ENCODE results near the gene RGS3. TPM values are rescaled to one million over a fixed set of nuclear protein-coding genes. Genes with fewer than 3 reads are reported as not detected.

The RGS3 gene
- total and polyA plus RNA-seq, 7 experiments from 2014 or later: 4.9 to 43.4 (median 11.6) TPM

DNA sequence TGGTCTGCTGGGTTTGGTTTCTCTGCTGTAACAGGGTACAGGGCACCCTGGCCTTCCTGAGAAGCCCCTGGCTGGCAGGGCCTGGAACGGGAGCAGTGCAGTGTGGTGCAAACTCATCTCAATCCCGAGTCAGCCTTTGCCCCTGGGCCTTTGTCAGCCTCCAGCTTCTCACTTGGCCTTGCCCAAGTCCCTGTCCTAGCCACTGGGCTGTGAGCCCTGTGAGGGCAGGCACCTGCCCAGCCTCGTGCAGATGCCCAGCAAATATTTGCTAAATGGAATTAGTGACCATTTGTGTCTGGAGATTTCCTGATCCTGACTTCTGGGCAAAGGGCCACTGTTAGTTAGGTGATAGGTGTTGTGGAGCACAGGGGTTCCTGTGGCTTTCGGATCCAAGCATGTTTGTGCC, 13.0 kb downstream of the RGS3 start:
- Histone ChIP-seq H3K36me3 (ENCODE audit: control insufficient read depth in 2 of 3, insufficient read depth in 3 of 3, low read length in 3 of 3) (no peaks in the 10 kb centered on the region), H3K27me3 (ENCODE audit: control insufficient read depth in 2 of 2, insufficient read depth in 2 of 2, low read length in 2 of 2) (no peaks in the 10 kb centered on the region), H3K9me3 (ENCODE audit: control insufficient read depth in 2 of 3, low read length in 3 of 3) (no peaks in the 10 kb centered on the region), H3K27ac (ENCODE audit: low read depth, low read length) (no peak overlapping the region), H3K4me3 (ENCODE audit: low read length) (no peak overlapping the region), H3K4me1 (ENCODE audit: control insufficient read depth in 2 of 2, insufficient read depth in 2 of 2, low read length in 2 of 2) (peaks cover 5 to 10% of the 10 kb centered on the region in 2 donors)
- H3K36me3 Mint-ChIP-seq: peaks cover 0 to 4% (median 0%) of the 10 kb centered on the region in 5 donors
- intact Hi-C loops (cut with micrococcal nuclease): loop anchor here in 1 of 2 donors (5.0 kb wide), 1 partner anchor 36 kb away; no protein-coding TSS in a partner anchor
- DNase-seq (no peak), ATAC-seq (no peak)
- ChIA-PET CTCF (interaction anchor here (0.6 to 1.4 kb wide), 2 partner anchors 74 to 105 kb away, joined by 3 read pairs; no protein-coding TSS in a partner anchor), POLR2A (interaction anchor here (0.7 to 0.9 kb wide), 2 partner anchors 21 to 30 kb away, joined by 3 read pairs; no protein-coding TSS in a partner anchor)
- no peak overlapping the region for H3K4me3 Mint-ChIP-seq
- H3K9me3 Mint-ChIP-seq: no peaks in the 10 kb centered on the region
- peaks cover 0 to 18% (median 0%) of the 10 kb centered on the region in 5 donors for H3K27me3 Mint-ChIP-seq
- H3K4me1 Mint-ChIP-seq: peaks cover 8 to 18% (median 14%) of the 10 kb centered on the region in 7 donors
- no peak overlapping the region for H3K27ac Mint-ChIP-seq

- peaks cover 0 to 14% (median 0%) of the 10 kb centered on the region in 5 donors for H3K27me3 Mint-ChIP-seq
- intact Hi-C loops (cut with micrococcal nuclease): loop anchor here in 1 of 2 donors (5.0 kb wide), 1 partner anchor 35 kb away; no protein-coding TSS in a partner anchor
- no peaks in the 10 kb centered on the region for H3K9me3 ChIP-seq (ENCODE audit: control insufficient read depth in 2 of 3, low read length in 3 of 3)
- POLR2A ChIA-PET: interaction anchor here (0.7 to 0.9 kb wide), 2 partner anchors 20 to 30 kb away, joined by 3 read pairs; no protein-coding TSS in a partner anchor
- H3K4me3 Mint-ChIP-seq: no peak overlapping the region
- no peak for ATAC-seq
- no peak for DNase-seq
- H3K27ac Mint-ChIP-seq: no peak overlapping the region
- no peak overlapping the region for H3K4me3 ChIP-seq (ENCODE audit: low read length)
- H3K27me3 ChIP-seq (ENCODE audit: control insufficient read depth in 2 of 2, insufficient read depth in 2 of 2, low read length in 2 of 2): no peaks in the 10 kb centered on the region
- CTCF ChIA-PET: interaction anchor here (0.5 to 1.4 kb wide), 2 partner anchors 105 to 1301 kb away, joined by 3 read pairs; no protein-coding TSS in a partner anchor
- no peak overlapping the region for H3K27ac ChIP-seq (ENCODE audit: low read depth, low read length)
- peaks cover 8 to 18% (median 14%) of the 10 kb centered on the region in 7 donors for H3K4me1 Mint-ChIP-seq
- H3K36me3 ChIP-seq (ENCODE audit: control insufficient read depth in 2 of 3, insufficient read depth in 3 of 3, low read length in 3 of 3): no peaks in the 10 kb centered on the region
- peaks cover 5 to 10% of the 10 kb centered on the region in 2 donors for H3K4me1 ChIP-seq (ENCODE audit: control insufficient read depth in 2 of 2, insufficient read depth in 2 of 2, low read length in 2 of 2)
- no peaks in the 10 kb centered on the region for H3K9me3 Mint-ChIP-seq
- H3K36me3 Mint-ChIP-seq: peaks cover 0 to 4% (median 0%) of the 10 kb centered on the region in 5 donors
Measured at GRCh38 chr9:113477058-113477457, 13.5 kb downstream of the RGS3 start.

GRCh38 chr9:113477661-113478060, 14.1 kb downstream of the RGS3 start:
- no peak overlapping the region for H3K4me3 ChIP-seq (ENCODE audit: low read length)
- no peaks in the 10 kb centered on the region for H3K27me3 ChIP-seq (ENCODE audit: control insufficient read depth in 2 of 2, insufficient read depth in 2 of 2, low read length in 2 of 2)
- no peaks in the 10 kb centered on the region for H3K9me3 Mint-ChIP-seq
- peaks cover 0 to 4% (median 0%) of the 10 kb centered on the region in 5 donors for H3K36me3 Mint-ChIP-seq
- no peak overlapping the region for H3K27ac ChIP-seq (ENCODE audit: low read depth, low read length)
- no peaks in the 10 kb centered on the region for H3K36me3 ChIP-seq (ENCODE audit: control insufficient read depth in 2 of 3, insufficient read depth in 3 of 3, low read length in 3 of 3)
- H3K9me3 ChIP-seq (ENCODE audit: control insufficient read depth in 2 of 3, low read length in 3 of 3): no peaks in the 10 kb centered on the region
- H3K27me3 Mint-ChIP-seq: peaks cover 0 to 10% (median 0%) of the 10 kb centered on the region in 5 donors
- intact Hi-C loops (cut with micrococcal nuclease): loop anchor here in 1 of 2 donors (5.0 kb wide), 1 partner anchor 35 kb away; no protein-coding TSS in a partner anchor
- DNase-seq: no peak
- H3K4me3 Mint-ChIP-seq: no peak overlapping the region
- ChIA-PET POLR2A (no interaction called here), CTCF (interaction anchor here (0.5 to 1.4 kb wide), 2 partner anchors 104 to 1301 kb away, joined by 3 read pairs; no protein-coding TSS in a partner anchor)
- H3K4me1 Mint-ChIP-seq: peaks cover 8 to 18% (median 14%) of the 10 kb centered on the region in 7 donors
- H3K4me1 ChIP-seq (ENCODE audit: control insufficient read depth in 2 of 2, insufficient read depth in 2 of 2, low read length in 2 of 2): peaks cover 5 to 10% of the 10 kb centered on the region in 2 donors
- peak overlapping the region in 1 of 9 donors; percentile 42 for H3K27ac Mint-ChIP-seq
- ATAC-seq: no peak

GRCh38 chr9:113479174-113479621, 15.7 kb downstream of the RGS3 start:
- Mint-ChIP-seq H3K27me3 (peaks cover 0 to 4% (median 0%) of the 10 kb centered on the region in 5 donors), H3K4me1 (peaks cover 8 to 18% (median 14%) of the 10 kb centered on the region in 7 donors), H3K9me3 (no peaks in the 10 kb centered on the region), H3K36me3 (peaks cover 0 to 4% (median 0%) of the 10 kb centered on the region in 5 donors), H3K4me3 (peak overlapping the region in 2 of 10 donors; percentile 14 to 34), H3K27ac (peak overlapping the region in 1 of 9 donors; percentile 10)
- no peak overlapping the region for H3K27ac ChIP-seq (ENCODE audit: low read depth, low read length)
- peaks cover 5 to 10% of the 10 kb centered on the region in 2 donors for H3K4me1 ChIP-seq (ENCODE audit: control insufficient read depth in 2 of 2, insufficient read depth in 2 of 2, low read length in 2 of 2)
- CTCF ChIA-PET: interaction anchor here (1.0 kb wide), 1 partner anchor 179 kb away, joined by 3 read pairs; no protein-coding TSS in a partner anchor
- H3K27me3 ChIP-seq (ENCODE audit: control insufficient read depth in 2 of 2, insufficient read depth in 2 of 2, low read length in 2 of 2): no peaks in the 10 kb centered on the region
- ATAC-seq (no peak), DNase-seq (peak in 1 of 9 donors; percentile 11)
- POLR2A ChIA-PET: no interaction called here
- H3K36me3 ChIP-seq (ENCODE audit: control insufficient read depth in 2 of 3, insufficient read depth in 3 of 3, low read length in 3 of 3): no peaks in the 10 kb centered on the region
- intact Hi-C loops (cut with micrococcal nuclease): loop anchor here in 1 of 2 donors (5.0 kb wide), 1 partner anchor 33 kb away; no protein-coding TSS in a partner anchor
- H3K9me3 ChIP-seq (ENCODE audit: control insufficient read depth in 2 of 3, low read length in 3 of 3): no peaks in the 10 kb centered on the region
- no peak overlapping the region for H3K4me3 ChIP-seq (ENCODE audit: low read length)

- Histone ChIP-seq H3K36me3 (ENCODE audit: control insufficient read depth in 2 of 3, insufficient read depth in 3 of 3, low read length in 3 of 3) (no peaks in the 10 kb centered on the region), H3K27ac (ENCODE audit: low read depth, low read length) (no peak overlapping the region), H3K9me3 (ENCODE audit: control insufficient read depth in 2 of 3, low read length in 3 of 3) (no peaks in the 10 kb centered on the region), H3K27me3 (ENCODE audit: control insufficient read depth in 2 of 2, insufficient read depth in 2 of 2, low read length in 2 of 2) (no peaks in the 10 kb centered on the region), H3K4me3 (ENCODE audit: low read length) (no peak overlapping the region), H3K4me1 (ENCODE audit: control insufficient read depth in 2 of 2, insufficient read depth in 2 of 2, low read length in 2 of 2) (peaks cover 5 to 10% of the 10 kb centered on the region in 2 donors)
- Mint-ChIP-seq H3K9me3 (no peaks in the 10 kb centered on the region), H3K27ac (peak overlapping the region in 1 of 9 donors; percentile 3), H3K36me3 (peaks cover 0 to 4% (median 0%) of the 10 kb centered on the region in 5 donors), H3K4me3 (no peak overlapping the region), H3K4me1 (peaks cover 8 to 18% (median 14%) of the 10 kb centered on the region in 7 donors), H3K27me3 (peaks cover 0 to 4% (median 0%) of the 10 kb centered on the region in 5 donors)
- DNase-seq (no peak), ATAC-seq (no peak)
- ChIA-PET POLR2A (no interaction called here), CTCF (no interaction called here)
- intact Hi-C loops (cut with micrococcal nuclease): no loop called here
Measured at GRCh38 chr9:113480612-113481011, 17.1 kb downstream of the RGS3 start.

DNA sequence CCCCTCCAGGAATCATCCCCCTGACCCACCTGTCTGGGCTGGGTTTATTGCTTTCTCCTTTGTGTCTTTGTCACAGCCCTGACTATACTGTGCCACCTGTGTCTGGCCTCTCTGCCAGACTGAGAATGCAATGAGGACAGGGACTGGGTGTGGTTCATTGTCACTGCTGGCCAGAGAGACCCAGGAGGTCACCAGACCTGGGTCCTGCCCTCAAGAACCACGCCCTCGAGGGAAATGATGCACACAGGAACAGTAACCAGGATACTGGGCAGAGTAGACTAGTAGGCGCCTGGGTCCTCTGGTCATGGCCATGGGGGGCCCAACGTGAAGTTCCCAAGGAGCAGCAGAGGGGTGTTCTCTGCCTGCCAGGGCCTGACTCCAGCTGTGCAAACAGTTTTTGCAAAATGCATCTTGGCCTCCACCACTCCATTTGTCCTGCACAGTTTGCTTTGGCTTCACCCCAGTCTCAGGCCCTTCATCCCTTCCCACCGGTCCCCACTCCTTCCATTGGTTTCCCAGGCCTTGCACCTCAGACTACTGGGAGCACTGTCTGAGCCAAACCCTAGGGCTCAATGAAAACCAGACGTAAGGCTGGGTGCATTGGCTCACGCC, 17.8 kb downstream of the RGS3 start:
- H3K27ac Mint-ChIP-seq: peak overlapping the region in 1 of 9 donors; percentile 3
- ChIA-PET POLR2A (no interaction called here), CTCF (no interaction called here)
- H3K4me1 Mint-ChIP-seq: peaks cover 8 to 18% (median 15%) of the 10 kb centered on the region in 7 donors
- intact Hi-C loops (cut with micrococcal nuclease): no loop called here
- Histone ChIP-seq H3K27ac (ENCODE audit: low read depth, low read length) (no peak overlapping the region), H3K27me3 (ENCODE audit: control insufficient read depth in 2 of 2, insufficient read depth in 2 of 2, low read length in 2 of 2) (no peaks in the 10 kb centered on the region), H3K4me1 (ENCODE audit: control insufficient read depth in 2 of 2, insufficient read depth in 2 of 2, low read length in 2 of 2) (peaks cover 5 to 10% of the 10 kb centered on the region in 2 donors), H3K9me3 (ENCODE audit: control insufficient read depth in 2 of 3, low read length in 3 of 3) (no peaks in the 10 kb centered on the region), H3K36me3 (ENCODE audit: control insufficient read depth in 2 of 3, insufficient read depth in 3 of 3, low read length in 3 of 3) (no peaks in the 10 kb centered on the region), H3K4me3 (ENCODE audit: low read length) (no peak overlapping the region)
- H3K9me3 Mint-ChIP-seq: no peaks in the 10 kb centered on the region
- peaks cover 0 to 4% (median 0%) of the 10 kb centered on the region in 5 donors for H3K27me3 Mint-ChIP-seq
- ATAC-seq: no peak
- no peak for DNase-seq
- H3K4me3 Mint-ChIP-seq: no peak overlapping the region
- peaks cover 0 to 4% (median 0%) of the 10 kb centered on the region in 5 donors for H3K36me3 Mint-ChIP-seq
